ENCODE data around the gene SGPL1.

Gene SGPL1

DNA sequence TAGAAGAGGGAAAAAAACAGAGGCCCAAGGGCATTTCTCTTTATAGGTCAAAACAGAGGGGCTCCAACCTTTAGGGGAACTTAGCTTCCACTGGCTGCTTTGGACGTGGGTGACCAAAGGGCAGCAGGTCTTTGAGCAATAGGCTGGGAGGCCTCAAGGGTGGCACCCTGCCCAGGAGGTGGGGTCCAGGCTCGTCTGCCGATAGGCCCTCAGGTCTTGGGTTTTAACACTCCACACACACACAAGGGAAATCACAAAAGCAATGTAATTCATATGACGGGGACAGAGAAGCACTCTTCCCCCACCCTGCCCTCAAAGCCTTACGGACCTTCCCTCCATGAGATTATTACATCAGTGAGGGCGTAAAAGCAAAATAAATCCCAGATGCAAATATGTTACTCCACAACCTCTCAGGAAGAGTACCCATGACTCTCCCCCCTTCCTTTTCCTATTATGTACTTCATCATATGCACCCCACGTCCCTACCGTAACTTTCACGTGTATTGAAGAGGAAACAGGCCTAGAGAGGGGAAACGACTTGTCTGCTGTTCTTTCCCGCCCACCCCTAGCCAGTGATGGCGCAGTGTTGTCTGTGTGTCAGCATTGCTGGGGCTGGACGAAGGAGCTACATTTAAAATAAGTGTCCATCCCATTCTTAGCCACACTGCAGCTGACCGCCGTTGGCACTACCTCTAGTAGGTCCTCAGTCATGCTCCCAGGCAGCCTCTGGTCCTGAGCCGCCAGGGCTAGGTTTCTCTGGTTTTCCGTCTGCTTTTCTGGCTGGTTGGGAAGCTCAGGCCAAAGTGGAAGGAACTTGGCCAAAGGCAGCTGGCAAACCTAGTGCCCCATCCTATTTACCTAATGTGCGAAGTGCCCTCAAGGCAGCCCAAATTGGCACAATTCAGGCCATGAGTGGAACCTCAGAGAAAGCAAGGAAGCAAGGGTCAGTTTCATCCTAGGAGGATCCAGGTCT lies 70.5 kb downstream of the SGPL1 start:
- DNase-seq, result no peak

DNA sequence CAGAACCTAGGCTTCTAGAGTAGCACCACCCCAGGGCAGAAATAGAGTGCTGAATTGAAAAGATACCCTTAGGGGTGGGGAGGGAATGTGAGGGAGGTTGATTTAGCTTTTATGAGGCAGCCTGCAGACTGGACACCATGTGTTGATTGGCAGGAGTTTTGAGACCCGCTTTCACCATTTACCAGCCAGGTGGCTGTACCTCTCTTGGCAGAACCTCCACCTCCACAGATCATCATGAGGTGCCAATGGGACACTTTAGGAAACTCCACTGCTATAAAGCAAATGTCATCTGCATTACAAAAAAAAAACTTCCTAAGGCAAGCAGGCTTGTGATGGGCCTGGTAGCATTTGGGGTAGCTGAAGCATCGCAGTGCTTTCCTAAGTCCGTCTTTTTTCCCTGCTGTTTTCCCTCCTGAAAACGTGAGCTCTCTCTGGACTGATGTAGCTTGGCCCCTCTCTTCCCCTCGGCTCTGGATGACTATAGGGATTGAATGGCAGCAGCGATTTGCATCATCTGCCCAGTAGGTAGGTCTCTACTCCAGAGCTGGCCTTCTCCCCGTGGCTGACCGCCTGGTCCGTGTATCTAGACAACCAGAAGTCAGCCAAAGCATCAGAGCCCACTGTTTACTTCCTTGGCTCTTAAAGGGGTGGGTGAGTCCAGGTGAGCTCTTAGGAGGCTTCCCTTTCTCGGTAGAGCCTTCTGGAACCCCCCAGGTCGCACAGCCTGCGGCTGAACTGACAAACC lies 71.3 kb downstream of the SGPL1 start:
- no peak for DNase-seq

DNA sequence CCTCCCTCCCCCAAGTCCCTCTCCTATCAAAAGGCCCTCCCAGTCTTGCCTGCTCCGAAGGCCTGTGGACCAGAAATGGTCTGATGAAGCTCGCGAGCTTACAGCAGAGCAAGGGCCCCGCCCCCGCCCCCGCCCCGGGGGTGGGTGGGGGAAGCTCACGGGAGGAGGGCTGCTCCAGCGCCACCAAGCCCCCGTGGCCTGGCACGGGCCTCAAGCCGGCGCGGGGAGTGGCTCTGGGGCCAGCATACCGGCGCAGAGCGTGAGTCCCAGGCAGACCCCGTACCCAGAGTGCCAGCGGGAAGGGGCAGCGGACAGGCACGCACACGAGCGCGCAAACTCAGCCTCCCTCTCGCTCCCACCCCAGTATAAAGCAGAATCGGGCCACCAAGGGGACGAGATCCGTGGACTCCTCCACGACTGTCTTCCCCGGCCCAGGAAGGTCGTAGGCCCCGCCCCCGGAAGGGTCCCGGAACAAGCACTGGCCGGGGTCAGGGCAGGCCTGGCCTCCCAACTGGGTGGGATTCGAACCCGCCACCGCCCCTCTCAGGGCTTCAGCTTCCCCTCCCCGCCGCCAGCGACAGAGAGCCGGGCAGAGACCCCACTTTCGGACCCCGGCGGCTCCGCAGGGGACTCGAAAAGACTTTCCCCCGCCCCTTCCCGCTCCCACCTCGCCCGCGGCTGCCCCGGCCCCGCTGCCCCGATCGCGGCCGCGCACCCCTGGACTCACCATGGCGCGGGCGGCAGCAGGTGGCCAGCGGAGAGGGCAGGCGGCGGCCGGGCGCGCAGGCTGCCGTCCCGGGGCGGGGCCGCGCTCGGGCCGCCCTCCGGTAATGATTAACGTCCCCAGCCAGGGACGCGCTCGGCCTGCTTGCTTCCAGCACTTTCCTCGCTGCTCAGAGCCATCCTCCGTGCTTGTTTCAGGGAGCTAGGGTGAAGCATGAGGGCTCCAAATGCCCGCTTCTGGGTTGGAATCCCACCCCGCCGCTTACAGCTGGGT lies 72.4 kb downstream of the SGPL1 start, which contains the start of gene PCBD1:
PCBD1 (minus strand) TSS at position 762 of the 997 bp plus-strand sequence; CDS start at position 730, 32 bp downstream.
- DNase-seq, result peak; percentile 41

DNA sequence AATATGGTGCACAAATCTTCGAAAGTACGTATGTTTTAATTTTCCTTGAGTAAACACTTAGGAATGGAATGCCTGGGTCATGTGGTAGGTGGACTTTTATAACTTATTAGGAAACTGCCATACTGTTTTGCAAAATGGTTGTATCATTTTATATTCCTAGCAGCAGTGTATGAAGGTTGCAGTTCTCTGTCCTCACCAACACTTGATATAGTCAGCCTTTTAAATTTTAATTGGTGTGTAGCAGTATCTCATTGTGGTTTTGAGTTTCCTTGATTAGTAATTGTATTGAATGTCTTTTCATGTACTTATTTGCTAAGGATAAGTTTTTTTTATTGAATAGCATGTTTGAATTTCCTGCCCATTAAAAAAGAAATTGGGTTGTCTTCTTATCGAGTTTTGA lies 73.5 kb downstream of the SGPL1 start:
- DNase-seq, result no peak

DNA sequence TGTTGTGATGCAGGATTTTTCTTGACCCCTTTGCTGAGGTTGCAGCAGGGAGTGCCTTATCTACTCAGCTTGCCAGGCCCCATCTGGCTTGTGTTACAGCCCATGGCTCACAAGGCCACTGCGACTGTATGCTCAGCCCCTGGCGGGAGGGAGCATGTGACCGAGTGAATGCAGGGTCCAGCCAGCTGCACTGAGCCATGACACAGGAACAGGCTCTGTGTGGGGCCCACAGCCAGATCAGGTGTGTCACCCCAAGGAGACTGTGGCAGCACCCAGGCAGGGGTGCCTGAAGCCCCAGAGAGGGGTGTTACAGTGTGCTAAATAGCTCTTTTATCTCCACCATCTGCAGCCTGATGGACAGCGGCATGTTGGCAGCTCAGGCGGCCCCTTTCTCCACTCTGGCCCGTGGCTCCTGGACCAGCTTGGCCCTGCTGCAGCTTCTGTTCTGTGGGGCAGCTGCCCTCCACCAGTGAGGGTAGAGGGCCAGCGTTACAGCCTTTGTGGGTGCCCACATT lies 75.2 kb downstream of the SGPL1 start:
- DNase-seq, result no peak

DNA sequence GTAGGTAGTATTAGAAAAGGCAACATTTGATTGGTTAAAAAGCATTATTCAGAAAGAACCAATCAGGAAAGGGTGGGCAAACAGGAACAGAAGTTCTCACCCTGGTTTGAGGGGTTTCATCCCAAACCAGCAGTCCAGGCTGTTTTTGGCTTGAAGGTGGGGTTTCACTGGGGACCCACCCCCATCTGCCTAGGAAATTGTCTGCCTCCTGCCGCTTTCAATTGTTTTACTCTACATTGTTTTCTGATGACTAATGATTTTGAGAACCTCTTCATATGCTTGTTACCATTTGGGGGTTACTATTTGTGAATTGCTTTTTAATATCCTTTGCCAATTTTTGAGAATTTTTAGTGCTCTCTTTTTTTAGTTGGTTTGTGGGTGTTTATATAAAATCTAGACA lies 75.9 kb downstream of the SGPL1 start:
- no peak for DNase-seq

DNA sequence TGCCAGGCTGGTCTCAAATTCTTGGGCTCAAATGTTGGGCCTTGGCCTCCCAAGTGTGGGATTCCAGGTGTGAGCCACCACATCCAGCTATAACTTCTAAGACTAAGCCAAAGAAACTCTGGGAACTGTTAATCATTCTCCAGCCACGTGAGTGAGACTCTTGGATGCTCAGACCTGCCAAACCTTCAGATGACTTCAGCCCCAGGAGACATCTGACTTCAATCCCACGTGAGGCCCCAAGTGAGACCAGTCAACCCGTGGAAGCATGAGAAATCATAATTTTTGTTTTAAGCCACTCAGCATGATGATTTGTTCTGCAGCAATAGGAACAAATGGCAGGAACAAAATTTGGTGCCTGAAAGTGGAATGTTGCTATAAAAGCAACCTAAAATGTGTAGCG lies 76.9 kb downstream of the SGPL1 start:
- DNase-seq, result no peak

DNA sequence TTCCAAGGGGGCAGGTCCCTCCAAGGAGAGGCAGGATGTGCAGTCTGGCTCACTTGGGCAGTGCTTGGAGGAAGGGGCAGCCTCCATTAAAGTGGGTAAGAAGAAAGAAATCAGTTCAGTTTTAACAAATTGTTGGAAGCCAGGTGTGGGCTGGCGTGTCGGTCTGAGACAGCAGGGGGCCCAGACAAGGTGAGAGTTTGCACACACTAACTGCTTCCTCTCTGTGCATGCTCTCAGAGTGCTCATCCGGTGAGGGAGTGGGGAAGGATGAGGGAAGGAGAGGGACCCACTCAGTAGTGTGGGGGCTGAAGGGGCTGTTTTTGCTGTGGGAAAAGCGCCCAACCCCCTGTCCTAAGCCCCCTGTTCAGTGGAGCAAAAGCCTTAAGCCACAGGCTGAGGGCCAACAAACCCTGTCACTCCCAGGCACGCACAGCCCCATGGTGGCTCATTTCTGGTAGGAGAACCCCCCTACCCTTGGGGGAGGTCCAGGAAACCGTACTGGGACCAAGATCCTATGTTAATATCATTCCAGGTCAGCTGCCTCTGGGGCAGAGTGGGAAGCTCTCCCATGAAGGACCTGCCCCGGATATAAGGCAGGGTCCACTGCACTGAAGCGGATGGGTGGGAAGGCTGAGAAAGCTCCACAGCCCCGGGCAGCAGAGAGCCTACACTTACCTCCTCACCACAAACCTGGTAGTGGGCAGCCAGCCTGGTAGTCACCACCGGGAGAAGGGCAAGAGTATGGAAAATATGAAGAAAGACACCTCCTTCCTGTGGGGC lies 77.7 kb downstream of the SGPL1 start:
- DNase-seq, result no peak

DNA sequence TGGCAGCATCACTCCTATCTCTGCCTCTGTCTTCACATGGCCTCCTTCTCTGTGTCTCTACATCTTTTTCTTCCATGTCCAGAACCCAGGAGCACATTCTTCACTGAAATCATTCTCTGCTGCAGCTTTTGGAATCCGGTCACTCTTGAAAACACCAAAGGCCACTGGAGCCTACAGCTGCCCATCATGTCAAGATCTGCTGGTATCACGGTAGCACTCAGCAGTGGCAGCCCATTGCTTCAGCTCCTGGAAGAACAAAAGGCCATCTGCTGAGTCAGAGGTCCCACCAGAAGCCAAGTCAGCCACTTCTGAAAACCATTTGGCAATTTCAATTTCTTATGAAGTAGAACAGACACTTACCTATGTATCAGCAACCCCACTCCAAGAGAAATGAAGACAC lies 78.7 kb downstream of the SGPL1 start:
- no peak for DNase-seq

DNA sequence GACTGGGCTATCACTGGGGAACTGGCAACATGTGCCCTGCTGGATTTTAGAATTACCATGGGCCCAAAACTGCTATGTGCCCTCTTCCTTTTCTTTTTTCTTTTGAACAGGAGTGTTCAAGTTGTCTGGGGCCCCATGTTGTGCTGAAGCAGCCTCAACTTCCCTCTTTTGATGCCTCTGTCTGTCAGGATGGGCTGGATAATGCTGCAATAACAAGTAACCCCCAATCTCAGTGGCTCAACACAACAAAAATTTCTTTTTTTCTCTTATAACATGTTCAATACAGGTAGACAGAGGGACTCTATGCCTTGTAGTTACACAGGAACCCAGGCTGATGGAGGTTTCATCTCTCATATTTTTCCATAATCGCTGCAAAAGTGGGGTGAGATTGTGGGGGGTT lies 80.8 kb downstream of the SGPL1 start:
- no peak for DNase-seq

DNA sequence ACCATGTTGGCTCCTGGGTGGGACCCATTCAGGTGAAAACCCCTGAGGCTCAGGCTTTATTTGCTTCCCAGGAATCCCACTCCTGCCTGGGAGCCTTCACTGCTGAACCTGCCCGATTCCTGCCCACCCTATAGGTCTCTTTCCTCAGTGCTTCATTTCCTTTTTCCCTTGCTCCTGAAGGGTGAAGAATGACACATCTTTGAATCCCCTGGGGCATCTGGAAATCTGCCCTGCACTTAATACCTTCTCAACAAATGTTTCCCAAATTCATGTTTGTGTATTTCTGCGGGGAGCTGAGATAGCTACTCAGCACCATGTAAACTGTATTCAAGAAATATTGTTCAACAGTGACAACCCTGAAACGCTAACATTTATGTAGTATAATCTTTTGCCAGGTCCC lies 82.9 kb downstream of the SGPL1 start:
- no peak for DNase-seq

DNA sequence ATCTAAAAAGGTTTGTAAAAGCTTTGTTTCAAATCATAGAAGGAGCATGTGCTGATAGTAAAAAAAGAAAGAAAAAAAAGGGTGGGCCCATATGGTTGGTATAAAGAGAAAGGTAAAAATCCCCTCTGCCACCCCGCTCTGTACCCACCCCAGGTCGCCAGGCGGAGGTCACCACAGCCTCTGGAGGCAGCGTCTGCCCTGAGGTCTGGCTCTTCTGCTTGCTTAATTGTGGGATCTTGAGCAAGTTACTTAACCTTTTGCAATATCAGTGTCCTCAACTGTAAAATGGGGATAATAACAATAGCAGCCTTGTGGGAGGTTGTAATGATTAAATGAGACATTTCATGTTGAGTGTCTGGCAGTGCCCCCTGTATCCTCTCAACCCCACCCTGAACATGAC lies 83.3 kb downstream of the SGPL1 start:
- no peak for DNase-seq

DNA sequence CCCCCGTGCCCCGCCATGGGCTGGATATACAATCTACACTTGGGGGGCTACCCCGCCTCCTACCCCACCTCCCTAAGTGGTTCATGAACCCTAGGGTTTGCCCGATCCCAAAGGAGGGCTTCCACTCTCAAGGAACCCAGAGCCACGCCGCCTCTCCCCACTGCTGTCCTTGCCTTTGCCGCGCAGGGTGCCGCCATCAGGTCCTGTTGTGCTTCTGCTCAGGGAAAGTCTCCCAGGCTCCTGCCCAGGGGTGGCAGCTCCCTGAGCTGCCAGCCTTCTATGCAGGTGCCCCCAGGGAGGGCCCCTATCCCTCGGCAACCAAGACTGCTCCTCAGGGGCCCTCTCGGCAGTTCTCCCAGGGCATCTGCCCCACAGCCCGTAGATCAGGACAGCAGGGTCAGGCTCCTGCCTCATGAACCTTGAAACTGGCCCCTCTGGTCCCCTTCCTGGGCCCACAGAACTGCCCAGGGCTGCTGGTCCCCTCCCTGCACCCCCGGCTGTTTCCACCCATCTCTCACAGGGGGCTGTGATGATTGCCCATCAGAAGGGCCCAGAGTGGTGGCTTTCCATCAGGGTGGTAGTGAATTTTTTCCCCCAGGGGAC lies 85.6 kb downstream of the SGPL1 start:
- no peak for DNase-seq

DNA sequence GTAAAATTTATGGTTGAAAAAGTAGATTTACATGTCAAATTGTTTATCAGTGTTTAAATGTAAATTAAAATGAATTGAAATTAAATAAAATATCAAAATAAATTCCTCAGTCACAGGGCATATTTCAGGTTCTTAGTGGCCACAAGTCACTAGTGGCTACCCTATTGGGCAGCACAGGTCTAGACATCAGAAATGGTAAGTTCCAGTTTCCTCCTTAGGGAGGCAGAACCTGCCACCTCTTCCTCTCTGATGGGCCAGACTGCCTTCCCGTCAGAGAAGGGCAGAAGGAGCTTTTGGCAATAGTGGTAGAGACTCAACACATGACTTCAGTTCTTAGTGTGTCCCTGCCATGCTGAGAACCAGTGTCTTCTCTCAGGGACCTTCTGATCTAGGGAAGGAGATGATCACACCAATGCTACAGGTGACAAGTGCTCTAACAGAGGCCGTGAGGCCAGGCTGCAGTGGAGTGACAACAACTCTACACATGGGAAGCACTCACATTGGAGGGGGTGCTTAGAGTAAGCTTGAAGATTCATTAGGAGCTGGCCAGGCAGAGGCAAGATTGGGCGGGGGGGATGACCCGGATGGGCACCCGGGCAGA lies 87.0 kb downstream of the SGPL1 start:
- DNase-seq, result no peak

DNA sequence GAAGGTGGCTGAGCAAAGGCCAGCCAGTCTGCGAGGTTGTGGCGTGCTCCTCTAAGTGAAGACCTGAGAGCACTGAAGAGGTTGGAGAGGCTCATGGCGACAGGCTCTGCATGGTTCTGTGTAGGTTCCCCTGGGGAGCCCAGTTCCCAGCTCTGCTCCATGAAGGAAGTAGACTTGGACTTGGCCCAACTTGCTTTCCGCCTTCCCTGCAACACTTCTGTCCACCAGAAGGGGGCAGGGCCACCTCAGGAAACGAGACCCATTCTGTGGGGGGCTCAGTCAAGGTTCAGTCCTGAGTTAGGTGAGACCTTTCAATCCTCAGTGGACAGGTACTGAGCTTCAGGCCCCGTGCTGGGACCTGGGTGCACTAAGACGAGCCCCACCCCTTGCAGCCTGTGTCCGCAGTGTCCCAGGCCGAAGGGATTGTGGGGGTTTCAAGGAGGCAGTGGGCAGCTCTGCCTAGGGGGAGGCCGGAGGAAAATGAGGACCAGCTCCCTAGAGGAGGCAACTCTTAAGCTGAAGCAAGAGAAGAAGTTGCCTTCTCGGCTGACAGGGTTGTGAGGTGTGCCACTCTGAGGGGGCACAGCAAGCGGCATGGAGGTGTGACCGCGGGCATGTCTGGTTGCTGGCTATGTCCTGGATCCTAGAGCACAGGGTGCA lies 87.6 kb downstream of the SGPL1 start:
- peak; percentile 11 for DNase-seq

DNA sequence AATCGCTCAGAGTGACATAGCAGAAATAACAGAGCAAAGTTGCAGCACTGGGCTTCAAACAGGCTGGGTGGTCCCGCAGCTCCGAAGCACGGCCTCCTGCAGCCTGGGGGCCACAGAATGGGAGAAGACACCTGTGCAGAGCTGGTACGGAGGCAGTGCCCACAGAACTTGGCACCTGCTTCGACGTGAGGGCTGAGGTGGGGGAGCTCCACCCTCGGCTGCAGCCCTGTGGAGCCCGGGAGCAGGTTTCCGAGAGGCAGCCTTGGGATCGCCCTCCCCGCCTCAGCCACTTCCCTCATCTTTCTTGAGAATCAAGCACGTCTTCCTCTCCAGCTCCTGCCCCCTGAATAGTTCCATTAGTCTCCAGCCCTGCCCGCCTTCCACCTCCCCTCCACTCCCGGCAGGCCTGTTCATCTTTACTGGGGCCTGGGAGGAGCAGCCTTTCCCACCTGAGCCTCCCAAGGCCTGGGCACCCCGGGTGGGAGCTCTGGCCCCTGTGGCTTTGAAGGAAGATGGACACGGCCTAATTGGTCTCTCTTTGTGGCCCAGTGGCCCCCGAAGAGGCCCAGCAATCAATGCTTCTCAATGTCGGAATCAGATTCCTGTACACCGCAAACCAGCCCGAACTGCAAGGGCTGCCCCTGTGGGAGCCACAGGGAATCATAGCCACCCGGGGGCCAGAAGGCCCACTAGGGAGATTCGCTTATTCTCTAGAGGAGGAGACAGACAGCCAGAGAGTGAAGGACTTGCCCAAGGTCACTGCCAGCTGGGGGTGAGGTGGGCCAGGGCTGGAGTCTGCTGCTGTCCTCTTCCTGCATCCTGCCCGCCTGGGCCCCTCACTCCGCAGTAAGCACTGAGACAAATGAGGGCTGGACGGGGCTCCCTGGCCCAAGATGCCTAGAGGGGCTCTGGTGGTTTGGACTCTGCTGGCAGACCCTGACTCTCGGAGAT lies 89.6 kb downstream of the SGPL1 start:
- DNase-seq, result no peak

DNA sequence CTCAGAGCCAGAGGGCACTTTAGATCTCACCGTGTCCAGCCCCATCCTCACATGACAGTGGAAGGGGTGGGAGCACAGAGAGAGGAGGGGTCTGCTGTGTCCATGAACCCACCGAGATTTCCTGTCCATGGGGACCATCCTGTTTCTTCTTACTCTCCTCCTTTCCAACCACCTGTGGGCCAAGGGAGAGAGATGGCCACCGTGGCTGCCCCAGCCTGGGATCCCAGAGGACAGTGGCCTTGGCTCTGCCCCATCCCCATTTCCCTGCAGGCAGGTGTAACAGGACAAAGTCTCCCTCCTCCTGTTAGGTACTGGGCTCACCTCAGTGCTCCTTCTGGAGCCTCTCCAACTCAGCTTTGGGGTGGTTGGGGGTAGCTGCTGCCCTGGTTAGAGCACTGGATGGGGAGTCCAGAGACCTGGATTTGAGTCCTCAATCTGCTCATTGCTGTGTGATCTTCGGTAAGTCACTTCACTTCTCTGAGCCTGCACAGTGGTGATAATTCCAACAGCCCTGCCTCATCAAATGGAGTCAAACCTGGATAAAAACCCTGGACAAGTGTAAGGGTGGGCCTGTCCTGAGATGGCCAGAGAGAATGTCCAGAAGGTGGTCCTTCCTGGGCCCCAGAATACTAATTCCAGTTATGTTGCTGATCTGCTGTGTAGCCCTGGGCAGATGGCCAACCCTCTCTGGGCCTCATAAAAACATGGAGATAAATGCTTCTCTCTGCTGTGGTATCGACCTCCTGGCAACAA lies 90.5 kb downstream of the SGPL1 start:
- no peak for DNase-seq

DNA sequence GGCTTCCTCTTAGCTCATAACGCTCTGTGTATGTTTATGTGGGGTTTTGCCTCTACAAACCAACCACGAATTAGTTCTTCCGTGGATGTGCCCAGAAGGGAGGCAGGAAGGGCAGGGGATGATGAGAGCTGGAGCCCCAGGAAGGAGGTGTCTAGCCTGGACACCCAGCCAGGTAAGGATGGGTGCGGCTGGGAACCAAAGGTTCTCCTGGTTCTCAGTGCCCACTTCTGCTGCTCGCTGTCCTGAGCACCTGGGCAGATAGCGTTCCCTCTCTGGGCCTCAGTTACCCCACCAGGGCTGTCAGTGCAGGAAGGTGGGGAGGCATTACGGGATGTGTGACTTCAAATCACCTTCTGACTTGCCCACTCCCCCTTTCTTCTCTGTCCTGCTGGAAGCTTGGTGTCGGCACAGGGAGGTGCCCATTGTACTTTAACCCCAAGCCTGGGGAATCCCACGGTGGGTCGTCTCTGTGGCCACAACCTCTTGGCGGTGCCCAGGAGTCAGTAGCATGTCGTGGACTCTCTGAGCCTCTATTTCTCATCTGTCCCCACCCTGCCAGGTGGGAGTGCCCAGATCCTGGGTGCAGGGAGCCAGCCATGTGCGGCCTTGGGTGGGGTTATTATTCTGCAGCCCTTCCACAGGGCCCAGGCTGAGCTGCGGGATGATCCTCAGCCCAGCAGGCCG lies 91.3 kb downstream of the SGPL1 start:
- DNase-seq, result no peak

All from NCI-H1694 treated with DMSO at 0.1 percent for 48 hours (cell line).